Measurements from ENCODE around the gene SMAD5. TPM values are rescaled to one million over a fixed set of nuclear protein-coding genes. Genes with fewer than 3 reads are reported as not detected.

SMAD5 gene
- total and polyA plus RNA-seq, 8 donors: 4.3 to 46.1 (median 20.7) TPM

GRCh38 chr5:136098176-136098575 is 34.5 kb upstream of the SMAD5 start:
- ATAC-seq (no peak), DNase-seq (no peak), FAIRE-seq (no peak)
- no peak overlapping the region for H3K4me3 ChIP-seq
- H3K9me3 ChIP-seq: no peaks in the 10 kb centered on the region
- H3K27me3 ChIP-seq: no peaks in the 10 kb centered on the region
- TF ChIP-seq CTCF (IDR thresholded peaks at IDR 0.05): no peak
- no peaks in the 10 kb centered on the region for H3K36me3 ChIP-seq
- H3K4me1 ChIP-seq: peaks cover 6 to 19% (median 6%) of the 10 kb centered on the region in 3 donors
- 49 to 51% methylated on average over 4 of the region's 4 CpGs for whole genome bisulfite sequencing, 2 donors
- H3K27ac ChIP-seq: no peak overlapping the region
- intact Hi-C loops (cut with DNase I): no loop called here

- no peak for ATAC-seq
- H3K9me3 ChIP-seq: no peaks in the 10 kb centered on the region
- FAIRE-seq: no peak
- intact Hi-C loops (cut with DNase I): no loop called here
- H3K36me3 ChIP-seq: no peaks in the 10 kb centered on the region
- H3K27me3 ChIP-seq: no peaks in the 10 kb centered on the region
- WGBS, 2 donors: 60 to 65% methylated on average over 3 of the region's 3 CpGs
- H3K4me3 ChIP-seq: no peak overlapping the region
- H3K4me1 ChIP-seq: peaks cover 5% of the 10 kb centered on the region in 3 donors
- no peak overlapping the region for H3K27ac ChIP-seq
- no peak for TF ChIP-seq CTCF (IDR thresholded peaks at IDR 0.05)
- no peak for DNase-seq
Observed at GRCh38 chr5:136099870-136100269, 32.8 kb upstream of the SMAD5 start.

- ATAC-seq: no peak
- WGBS, 2 donors: 96 to 100% methylated on average over 1 of the region's 1 CpG
- FAIRE-seq: no peak
Observed at GRCh38 chr5:136101884-136102283, 30.8 kb upstream of the SMAD5 start.

GRCh38 chr5:136103118-136103517 is 29.5 kb upstream of the SMAD5 start:
- WGBS, 2 donors: 91 to 95% methylated on average over 1 of the region's 1 CpG
- Histone ChIP-seq H3K4me3 (no peak overlapping the region), H3K9me3 (no peaks in the 10 kb centered on the region), H3K4me1 (peaks cover 1 to 11% (median 7%) of the 10 kb centered on the region in 3 donors), H3K27me3 (no peaks in the 10 kb centered on the region), H3K27ac (no peak overlapping the region), H3K36me3 (no peaks in the 10 kb centered on the region)
- intact Hi-C loops (cut with DNase I): no loop called here
- ATAC-seq: no peak
- FAIRE-seq: no peak
- TF ChIP-seq CTCF (IDR thresholded peaks at IDR 0.05): no peak
- no peak for DNase-seq

More at GRCh38 chr5:136101884-136102283, 30.8 kb upstream of the SMAD5 start:
- Histone ChIP-seq H3K4me3 (no peak overlapping the region), H3K27ac (no peak overlapping the region), H3K36me3 (no peaks in the 10 kb centered on the region), H3K27me3 (no peaks in the 10 kb centered on the region), H3K4me1 (peaks cover 0 to 5% (median 0%) of the 10 kb centered on the region in 3 donors), H3K9me3 (no peaks in the 10 kb centered on the region)
- DNase-seq: no peak
- no peak for TF ChIP-seq CTCF (IDR thresholded peaks at IDR 0.05)
- intact Hi-C loops (cut with DNase I): no loop called here

GRCh38 chr5:136104306-136104965 is 28.2 kb upstream of the SMAD5 start:
- Histone ChIP-seq H3K27me3 (no peaks in the 10 kb centered on the region), H3K4me1 (peaks cover 4 to 11% (median 9%) of the 10 kb centered on the region in 3 donors), H3K36me3 (no peaks in the 10 kb centered on the region), H3K4me3 (no peak overlapping the region), H3K27ac (no peak overlapping the region), H3K9me3 (no peaks in the 10 kb centered on the region)
- FAIRE-seq: no peak
- intact Hi-C loops (cut with DNase I): no loop called here
- 59 to 61% methylated on average over 8 of the region's 8 CpGs for WGBS, 2 donors
- no peak for TF ChIP-seq CTCF (IDR thresholded peaks at IDR 0.05)
- no peak for DNase-seq
- no peak for ATAC-seq

All from pancreas (tissue), 10 donors.